SK-N-MC (cell line): ENCODE measurements around the gene CDH4.

Source experiments
- EZH2 ChIP-seq: fragments of 200-600 bp; sonication (generic); IDR thresholded peaks from one replicate; pipeline ENCODE4 v1.6.1; 2017; ENCODE audit warnings: antibody characterized with exemption
- POLR2AphosphoS5 ChIP-seq: IDR thresholded peaks from 2 replicates; pipeline ENCODE4 v1.6.1; 2012; ENCODE audit warnings: mild to moderate bottlenecking, low read depth, low read length, borderline replicate concordance

DNA sequence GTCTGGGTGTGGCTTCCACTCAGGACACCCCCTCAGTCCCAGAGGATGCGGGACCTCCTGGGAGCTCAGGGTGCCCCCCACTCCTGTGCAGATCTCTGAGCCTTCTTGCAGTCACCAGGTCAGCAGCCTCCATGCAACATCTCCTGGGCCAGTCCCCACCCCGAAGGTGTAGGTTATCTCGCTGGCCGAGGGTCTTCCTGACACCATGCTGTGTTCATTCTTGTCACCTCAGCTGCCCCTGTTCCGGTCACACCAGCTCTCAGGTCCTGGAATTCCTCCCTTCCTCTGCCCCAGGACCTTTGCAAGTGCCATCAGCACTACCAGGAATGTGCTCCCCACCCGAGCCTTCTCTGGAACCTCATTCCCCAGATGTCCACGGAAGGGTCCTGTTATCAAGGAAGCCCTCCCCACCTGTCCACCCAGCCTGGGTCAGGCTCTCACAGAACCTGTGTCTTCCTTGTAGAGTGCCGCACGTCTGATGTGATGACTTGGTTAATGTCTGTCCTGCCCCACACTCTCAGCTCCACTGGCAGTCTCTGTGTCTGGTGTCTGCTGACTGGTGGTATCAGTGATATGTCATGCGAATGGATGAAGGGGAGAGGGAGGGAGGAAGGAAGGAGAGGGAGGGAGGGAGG, 484.1 kb downstream of the CDH4 start:
- TF ChIP-seq EZH2 (no peak), POLR2AphosphoS5 (no peak)
